GM13977 (cell line): ENCODE measurements around the gene TNKS2.
A peak's percentile ranks its signal among the peaks of the same experiment; 100 is the strongest.

Source experiments
- DNase-seq: peaks from one replicate; pipeline ENCODE4 v3.0.0; 2012; ENCODE audit warnings: low spot score
- in situ Hi-C: fragments of 300-500 bp; cut with MboI; formaldehyde crosslinking; loops from one replicate; pipeline ENCODE4 v1.12.0; 2022; ENCODE audit warnings: low sequenced_read_pairs, low pct_unique_long_range_greater_than_20kb, mixed read lengths, inconsistent platforms; ENCODE audit not compliant: unreplicated experiment
- TF ChIP-seq, protein P1 (sequence below): IDR thresholded peaks from 2 replicates; pipeline ENCODE4 v1.5.1; 2012; ENCODE audit warnings: mild to moderate bottlenecking, control low read depth; ENCODE audit not compliant: insufficient read depth; ENCODE audit errors: extremely low read depth, missing control alignments

Gene TNKS2

GRCh38 chr10:91820144-91820543 is 21.9 kb downstream of the TNKS2 start:
- in situ Hi-C loops = no loop called here
- TF ChIP-seq, protein P1, sequence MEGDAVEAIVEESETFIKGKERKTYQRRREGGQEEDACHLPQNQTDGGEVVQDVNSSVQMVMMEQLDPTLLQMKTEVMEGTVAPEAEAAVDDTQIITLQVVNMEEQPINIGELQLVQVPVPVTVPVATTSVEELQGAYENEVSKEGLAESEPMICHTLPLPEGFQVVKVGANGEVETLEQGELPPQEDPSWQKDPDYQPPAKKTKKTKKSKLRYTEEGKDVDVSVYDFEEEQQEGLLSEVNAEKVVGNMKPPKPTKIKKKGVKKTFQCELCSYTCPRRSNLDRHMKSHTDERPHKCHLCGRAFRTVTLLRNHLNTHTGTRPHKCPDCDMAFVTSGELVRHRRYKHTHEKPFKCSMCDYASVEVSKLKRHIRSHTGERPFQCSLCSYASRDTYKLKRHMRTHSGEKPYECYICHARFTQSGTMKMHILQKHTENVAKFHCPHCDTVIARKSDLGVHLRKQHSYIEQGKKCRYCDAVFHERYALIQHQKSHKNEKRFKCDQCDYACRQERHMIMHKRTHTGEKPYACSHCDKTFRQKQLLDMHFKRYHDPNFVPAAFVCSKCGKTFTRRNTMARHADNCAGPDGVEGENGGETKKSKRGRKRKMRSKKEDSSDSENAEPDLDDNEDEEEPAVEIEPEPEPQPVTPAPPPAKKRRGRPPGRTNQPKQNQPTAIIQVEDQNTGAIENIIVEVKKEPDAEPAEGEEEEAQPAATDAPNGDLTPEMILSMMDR = no peak
- DNase-seq = no peak

GRCh38 chr10:91824076-91824475 is 25.9 kb downstream of the TNKS2 start:
- in situ Hi-C loops = no loop called here
- DNase-seq = no peak
- TF ChIP-seq, protein P1 = no peak

DNA sequence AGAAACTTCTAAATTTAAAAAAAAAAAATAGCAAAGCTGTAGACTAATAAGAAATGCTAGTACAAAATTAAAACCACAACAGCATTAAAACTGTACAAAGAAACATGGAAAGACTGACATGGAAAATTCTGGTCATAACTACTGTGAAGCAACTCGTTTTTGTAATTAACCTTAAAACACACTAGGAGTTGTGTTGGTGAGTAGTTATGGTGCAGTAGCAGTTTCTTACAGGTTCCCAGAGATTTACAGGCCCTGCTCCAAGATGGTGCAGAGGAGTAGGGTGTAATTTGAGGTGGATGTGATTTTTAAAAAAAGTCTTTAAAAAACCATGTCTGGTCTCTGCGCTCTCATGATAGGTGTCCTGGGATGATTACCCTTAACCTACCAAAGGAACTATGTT is 31.0 kb downstream of the TNKS2 start:
- TF ChIP-seq, protein P1 = no peak
- no peak for DNase-seq
- in situ Hi-C loops = no loop called here

GRCh38 chr10:91838199-91838598 is 40.0 kb downstream of the TNKS2 start:
- no peak for DNase-seq
- TF ChIP-seq, protein P1 = no peak
- in situ Hi-C loops = no loop called here

DNA sequence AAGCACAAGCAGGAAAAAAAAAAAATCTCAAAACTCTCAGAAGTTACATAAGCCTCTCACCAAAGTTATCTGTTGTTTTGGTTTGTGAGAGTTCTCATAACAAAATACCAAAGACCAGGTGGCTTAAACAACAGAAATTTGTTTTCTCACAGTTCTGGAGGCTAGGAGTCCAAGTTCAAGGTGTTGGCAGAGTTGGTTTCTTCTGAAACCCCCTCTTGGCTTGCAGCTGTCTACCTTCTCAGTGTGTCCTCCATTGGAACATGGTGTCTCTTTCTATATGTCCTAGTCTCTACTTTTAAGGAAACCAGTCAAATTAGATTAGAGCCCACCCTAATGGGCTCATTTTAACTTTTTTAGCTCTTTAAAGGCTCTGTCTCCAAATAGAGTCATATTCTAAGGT is 44.9 kb downstream of the TNKS2 start:
- in situ Hi-C loops = no loop called here
- DNase-seq = no peak
- TF ChIP-seq, protein P1 = no peak

DNA sequence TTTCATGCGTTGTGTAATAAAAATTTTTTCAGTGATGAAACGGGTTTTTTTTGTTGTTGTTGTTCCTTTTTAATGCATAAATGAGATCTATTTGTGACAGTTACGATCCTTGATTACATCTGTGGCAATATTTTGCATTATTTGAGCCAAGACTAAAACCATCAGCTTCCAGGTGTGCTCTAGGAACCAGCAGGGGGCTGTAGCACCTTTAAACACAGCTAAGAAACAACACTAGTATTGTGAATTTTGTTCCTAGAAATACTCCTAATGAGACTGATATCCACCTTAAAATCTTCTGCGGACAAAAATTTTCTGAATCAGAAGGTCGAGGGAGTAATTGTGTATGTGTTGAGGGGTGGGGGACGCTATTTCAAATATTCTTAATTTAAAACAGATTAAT is 58.4 kb downstream of the TNKS2 start:
- in situ Hi-C loops = no loop called here
- TF ChIP-seq, protein P1 = peak; percentile 40
- DNase-seq = no peak

- DNase-seq = no peak
- in situ Hi-C loops = no loop called here
- TF ChIP-seq, protein P1 = no peak
Observed at GRCh38 chr10:91860885-91861284, 62.7 kb downstream of the TNKS2 start.
